Spinal cord (tissue), 10 donors: ENCODE data around the gene SPATA6. TPM values are rescaled to one million over a fixed set of nuclear protein-coding genes. Genes with fewer than 3 reads are reported as not detected.
"Not testable (repeated sequence)": the region's sequence is repeated elsewhere in the genome, so short reads cannot be mapped to it uniquely, and the experiment has no call there.

Experiments used
- DNase-seq, 6 donors: peaks; one replicate each; pipeline versions ENCODE4 v3.0.0 to v3.0.0-alpha.2; 2013 to 2015; ENCODE audit warnings: low spot score in 6 of 6, low read depth in 4 of 6
- H3K27ac ChIP-seq: one replicate; pipeline ENCODE4 v1.5.1; 2013; ENCODE audit warnings: low read depth, low read length, control low read depth
- H3K27me3 ChIP-seq: one replicate; pipeline ENCODE4 v1.6.1; 2013; ENCODE audit warnings: low read length; ENCODE audit not compliant: control insufficient read depth, insufficient read depth
- H3K36me3 ChIP-seq: one replicate; pipeline ENCODE4 v1.6.1; 2013; ENCODE audit warnings: low read length; ENCODE audit not compliant: control insufficient read depth, insufficient read depth
- H3K4me1 ChIP-seq: one replicate; pipeline ENCODE4 v1.6.1; 2013; ENCODE audit warnings: low read length; ENCODE audit not compliant: control insufficient read depth, insufficient read depth
- H3K4me3 ChIP-seq: one replicate; pipeline ENCODE4 v1.5.1; 2013; ENCODE audit warnings: low read depth, low read length, control low read depth
- H3K9me3 ChIP-seq: one replicate; pipeline ENCODE4 v1.6.1; 2013; ENCODE audit warnings: low read length; ENCODE audit not compliant: control insufficient read depth, insufficient read depth
- WGBS: methylation state at CpG from one replicate; pipeline ENCODE4 v1.1.5; 2013; ENCODE audit warnings: missing lambda C conversion rate; ENCODE audit not compliant: insufficient coverage; 5-methylcytosine and 5-hydroxymethylcytosine counted together
- polyA plus RNA-seq, 2 donors: library from polyadenylated mRNA; unstranded; fragments of 120-200 nt; gene quantifications; one replicate each; pipeline ENCODE4 v1.2.1, GENCODE V29; 2013; ENCODE audit not compliant: insufficient read length in 2 of 2
- total RNA-seq, 2 donors: library from RNA; depleted of rRNA in 1 of 2; stranded (reverse); fragments of 120-200 nt in 1 of 2; fragments of >200 nt in 1 of 2; gene quantifications; one replicate each; pipeline versions ENCODE4 v1.2.3 to v1.2.4, GENCODE V29; 2013 to 2014
- donor health status: healthy.

Gene SPATA6
- total and polyA plus RNA-seq, 4 donors, result 18.7 to 71.1 (median 33.9) TPM

DNA sequence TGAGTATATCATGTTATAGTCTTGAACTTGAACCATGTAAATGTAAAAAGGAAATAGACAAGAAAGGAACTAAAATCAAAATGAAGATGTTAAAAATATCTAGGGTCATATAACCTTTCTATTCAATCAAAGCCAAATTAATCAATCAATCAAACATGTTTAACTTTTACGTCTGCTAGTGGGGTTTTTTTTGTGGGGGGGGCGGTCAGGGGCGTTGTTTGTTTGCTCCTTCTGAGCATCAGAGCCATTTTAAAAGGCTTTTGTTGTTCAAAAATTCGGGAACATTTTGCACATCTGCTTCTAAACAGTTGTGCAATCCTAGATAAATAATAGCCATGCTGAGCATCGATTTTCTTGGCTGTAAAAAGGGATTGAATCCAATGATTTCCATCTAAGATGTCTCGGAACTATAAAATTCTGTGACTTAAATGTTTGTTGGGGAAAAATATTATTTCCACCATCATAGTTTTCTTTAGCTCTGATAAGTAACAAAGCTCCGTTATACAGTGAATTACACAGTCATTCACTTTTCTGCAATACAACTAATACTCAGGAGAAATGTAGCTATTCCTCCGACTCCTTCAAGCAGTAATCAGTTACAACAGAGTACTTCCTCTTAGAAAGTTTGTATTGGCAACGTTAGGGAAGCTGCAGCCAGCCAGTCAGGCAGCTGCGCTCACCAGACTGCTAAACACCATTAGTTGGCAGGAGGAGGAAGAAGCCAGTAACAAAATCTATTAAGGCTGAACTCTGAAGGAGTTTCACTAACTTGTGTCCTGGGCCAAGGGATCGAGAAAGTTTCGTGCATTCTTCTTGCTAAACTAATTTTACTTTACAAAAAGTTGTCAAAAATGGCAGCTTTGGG is 2.2 kb downstream of the SPATA6 start:
- Histone ChIP-seq H3K4me3 (peak overlapping the region; percentile 69), H3K9me3 (no peaks in the 10 kb centered on the region), H3K27ac (peak overlapping the region; percentile 93), H3K27me3 (no peaks in the 10 kb centered on the region), H3K4me1 (peaks cover 12% of the 10 kb centered on the region), H3K36me3 (no peaks in the 10 kb centered on the region)
- DNase-seq, result peak in 4 of 6 donors; percentile 61 to 86 (median 72)
- 10% methylated on average over 2 of the region's 12 CpGs for WGBS

- Histone ChIP-seq H3K27ac (no peak overlapping the region), H3K9me3 (no peaks in the 10 kb centered on the region), H3K4me1 (peaks cover 11% of the 10 kb centered on the region), H3K27me3 (no peaks in the 10 kb centered on the region), H3K4me3 (no peak overlapping the region), H3K36me3 (no peaks in the 10 kb centered on the region)
- DNase-seq, result no peak
- WGBS, result no CpG with 5 or more reads among the region's 1 CpG
Observed at GRCh38 chr1:48466594-48466993, 5.4 kb downstream of the SPATA6 start.

GRCh38 chr1:48462716-48463302 is 9.2 kb downstream of the SPATA6 start:
- DNase-seq, result no peak
- Histone ChIP-seq H3K27me3 (no peaks in the 10 kb centered on the region), H3K4me1 (no peaks in the 10 kb centered on the region), H3K9me3 (no peaks in the 10 kb centered on the region), H3K4me3 (no peak overlapping the region), H3K27ac (no peak overlapping the region), H3K36me3 (no peaks in the 10 kb centered on the region)
- WGBS, result 86% methylated on average over 1 of the region's 3 CpGs

- Histone ChIP-seq H3K36me3 (no peaks in the 10 kb centered on the region), H3K9me3 (no peaks in the 10 kb centered on the region), H3K27ac (no peak overlapping the region), H3K4me1 (no peaks in the 10 kb centered on the region), H3K27me3 (no peaks in the 10 kb centered on the region), H3K4me3 (no peak overlapping the region)
- DNase-seq, result peak in 1 of 6 donors; percentile 19
- WGBS, result no CpG with 5 or more reads among the region's 1 CpG
Observed at GRCh38 chr1:48450505-48450904, 21.5 kb downstream of the SPATA6 start.

DNA sequence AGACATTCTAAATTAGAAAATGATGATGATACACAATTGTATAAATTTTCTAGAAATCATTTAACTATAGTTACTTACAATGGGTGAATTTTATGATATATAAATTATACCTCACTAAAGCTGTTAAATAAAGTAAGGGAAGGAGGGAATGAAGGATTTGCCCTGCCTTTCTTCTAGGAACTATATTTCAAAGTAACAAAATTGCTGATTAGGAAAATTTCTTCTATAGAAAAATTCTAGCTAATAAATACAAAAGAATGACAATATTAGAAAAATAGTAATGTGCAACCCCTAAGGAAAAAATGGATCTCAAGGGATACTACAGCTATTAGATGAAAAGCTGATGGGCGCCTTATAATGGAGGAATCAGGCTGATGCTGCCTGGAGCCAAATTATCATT is 23.1 kb downstream of the SPATA6 start:
- no peaks in the 10 kb centered on the region for H3K9me3 ChIP-seq
- peaks cover 3% of the 10 kb centered on the region for H3K36me3 ChIP-seq
- H3K4me3 ChIP-seq, result no peak overlapping the region
- no peaks in the 10 kb centered on the region for H3K27me3 ChIP-seq
- no peaks in the 10 kb centered on the region for H3K4me1 ChIP-seq
- no peak for DNase-seq
- no peak overlapping the region for H3K27ac ChIP-seq
- WGBS, result 100% methylated on average over 1 of the region's 1 CpG

GRCh38 chr1:48444186-48444585 is 27.8 kb downstream of the SPATA6 start:
- H3K4me3 ChIP-seq, DNase-seq, H3K27me3 ChIP-seq, H3K4me1 ChIP-seq, H3K27ac ChIP-seq, H3K36me3 ChIP-seq, H3K9me3 ChIP-seq: not testable (repeated sequence)
- WGBS, result 97% methylated on average over 7 of the region's 7 CpGs

GRCh38 chr1:48442864-48443619 is 29.0 kb downstream of the SPATA6 start:
- 100% methylated on average over 2 of the region's 6 CpGs for WGBS
- peak in 1 of 6 donors; percentile 23 for DNase-seq
- H3K9me3 ChIP-seq, result peaks cover 2% of the 10 kb centered on the region
- no peaks in the 10 kb centered on the region for H3K27me3 ChIP-seq
- no peak overlapping the region for H3K4me3 ChIP-seq
- peaks cover 3% of the 10 kb centered on the region for H3K36me3 ChIP-seq
- no peaks in the 10 kb centered on the region for H3K4me1 ChIP-seq
- no peak overlapping the region for H3K27ac ChIP-seq

- H3K9me3 ChIP-seq, DNase-seq, H3K27me3 ChIP-seq, H3K27ac ChIP-seq, H3K4me3 ChIP-seq, H3K4me1 ChIP-seq, H3K36me3 ChIP-seq: not testable (repeated sequence)
- WGBS, result 97% methylated on average over 3 of the region's 3 CpGs
Observed at GRCh38 chr1:48440786-48441185, 31.2 kb downstream of the SPATA6 start.

GRCh38 chr1:48439380-48439779 is 32.6 kb downstream of the SPATA6 start:
- Histone ChIP-seq H3K27ac (no peak overlapping the region), H3K36me3 (peaks cover 3% of the 10 kb centered on the region), H3K9me3 (peaks cover 2% of the 10 kb centered on the region), H3K4me3 (no peak overlapping the region), H3K27me3 (no peaks in the 10 kb centered on the region), H3K4me1 (no peaks in the 10 kb centered on the region)
- DNase-seq, result no peak
- WGBS, result 97% methylated on average over 9 of the region's 9 CpGs
